HG03520 (cell line): ENCODE data around the gene CCDC40.
"Not testable (repeated sequence)": the region's sequence is repeated elsewhere in the genome, so short reads cannot be mapped to it uniquely, and the experiment has no call there.

Experiments used
- ATAC-seq: cut with Tn5 transposase; IDR thresholded peaks from one replicate; pipeline ENCODE4 v1.9.1; 2021; ENCODE audit warnings: mild to moderate bottlenecking, moderate library complexity; ENCODE audit not compliant: unreplicated experiment

CCDC40 gene

GRCh38 chr17:80071116-80071841, 34.8 kb downstream of the CCDC40 start:
- ATAC-seq = no peak

- ATAC-seq = no peak
Measured at GRCh38 chr17:80072410-80072809, 36.0 kb downstream of the CCDC40 start.

GRCh38 chr17:80080081-80080480, 43.6 kb downstream of the CCDC40 start:
- ATAC-seq = no peak

- no peak for ATAC-seq
Measured at GRCh38 chr17:80081596-80081995, 45.2 kb downstream of the CCDC40 start.

GRCh38 chr17:80082403-80083135, 46.1 kb downstream of the CCDC40 start:
- no peak for ATAC-seq

DNA sequence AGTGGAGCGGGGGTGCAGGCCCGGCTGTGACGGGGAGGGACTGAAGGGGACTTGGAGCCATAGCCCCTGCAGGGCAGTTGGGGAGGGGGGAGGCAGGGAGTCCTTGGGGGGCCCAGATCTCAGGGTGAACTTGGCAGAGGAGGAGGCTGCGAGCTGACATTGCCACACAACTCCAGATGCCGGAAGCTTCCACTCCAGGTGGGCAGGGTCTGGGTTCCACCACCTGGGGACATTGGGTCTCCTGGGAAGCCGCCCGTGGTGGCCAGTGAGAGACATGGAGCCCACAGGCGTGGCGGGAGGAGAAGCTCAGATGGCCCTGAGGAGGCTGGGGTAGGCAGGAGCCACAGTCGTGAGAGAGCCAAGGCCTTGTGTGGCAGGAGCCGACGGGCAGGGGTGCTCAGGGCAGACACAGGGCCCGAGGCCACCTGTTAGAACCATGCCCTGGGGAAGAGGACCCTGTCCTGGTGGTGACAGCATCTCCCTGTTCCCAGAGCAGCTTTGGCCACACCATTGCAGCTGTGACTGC, 46.8 kb downstream of the CCDC40 start:
- ATAC-seq = no peak

DNA sequence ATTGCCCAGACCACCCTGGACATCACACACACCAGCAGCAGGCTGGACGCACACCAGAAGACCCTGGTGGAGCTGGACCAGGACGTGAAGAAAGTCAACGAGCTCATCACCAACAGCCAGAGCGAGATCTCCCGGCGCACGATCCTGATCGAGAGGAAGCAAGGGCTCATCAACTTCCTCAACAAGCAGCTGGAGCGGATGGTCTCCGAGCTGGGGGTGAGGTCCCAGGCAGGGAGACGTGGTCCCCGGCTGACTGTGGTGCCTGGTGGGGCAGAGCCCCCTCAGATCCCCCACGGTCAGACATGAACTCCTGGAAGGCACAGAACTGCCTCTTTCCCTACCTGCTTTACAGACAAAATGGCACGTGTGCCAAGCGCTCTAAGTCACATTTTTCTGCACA, 48.3 kb downstream of the CCDC40 start:
- no peak for ATAC-seq

GRCh38 chr17:80086081-80086480, 49.6 kb downstream of the CCDC40 start:
- ATAC-seq = no peak

DNA sequence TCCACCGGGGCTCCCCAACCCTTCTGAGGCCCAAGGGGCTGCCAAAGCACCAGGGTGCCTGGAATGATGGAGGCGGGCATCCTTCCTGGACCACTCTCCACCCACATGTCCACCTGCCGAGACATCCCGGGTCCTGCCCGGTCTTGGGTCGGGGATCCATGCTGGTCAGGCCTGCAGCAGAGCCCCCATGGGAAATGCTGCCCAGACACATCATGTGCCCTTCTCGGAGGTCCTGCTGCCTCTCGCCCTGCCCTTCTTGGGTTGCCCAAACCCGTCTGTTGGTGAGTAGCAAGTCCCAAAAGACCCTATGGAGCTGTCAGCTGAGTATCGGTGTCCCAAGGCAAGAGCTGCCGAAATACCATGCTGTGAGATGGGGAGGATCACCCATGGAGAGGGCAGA, 50.2 kb downstream of the CCDC40 start:
- no peak for ATAC-seq

DNA sequence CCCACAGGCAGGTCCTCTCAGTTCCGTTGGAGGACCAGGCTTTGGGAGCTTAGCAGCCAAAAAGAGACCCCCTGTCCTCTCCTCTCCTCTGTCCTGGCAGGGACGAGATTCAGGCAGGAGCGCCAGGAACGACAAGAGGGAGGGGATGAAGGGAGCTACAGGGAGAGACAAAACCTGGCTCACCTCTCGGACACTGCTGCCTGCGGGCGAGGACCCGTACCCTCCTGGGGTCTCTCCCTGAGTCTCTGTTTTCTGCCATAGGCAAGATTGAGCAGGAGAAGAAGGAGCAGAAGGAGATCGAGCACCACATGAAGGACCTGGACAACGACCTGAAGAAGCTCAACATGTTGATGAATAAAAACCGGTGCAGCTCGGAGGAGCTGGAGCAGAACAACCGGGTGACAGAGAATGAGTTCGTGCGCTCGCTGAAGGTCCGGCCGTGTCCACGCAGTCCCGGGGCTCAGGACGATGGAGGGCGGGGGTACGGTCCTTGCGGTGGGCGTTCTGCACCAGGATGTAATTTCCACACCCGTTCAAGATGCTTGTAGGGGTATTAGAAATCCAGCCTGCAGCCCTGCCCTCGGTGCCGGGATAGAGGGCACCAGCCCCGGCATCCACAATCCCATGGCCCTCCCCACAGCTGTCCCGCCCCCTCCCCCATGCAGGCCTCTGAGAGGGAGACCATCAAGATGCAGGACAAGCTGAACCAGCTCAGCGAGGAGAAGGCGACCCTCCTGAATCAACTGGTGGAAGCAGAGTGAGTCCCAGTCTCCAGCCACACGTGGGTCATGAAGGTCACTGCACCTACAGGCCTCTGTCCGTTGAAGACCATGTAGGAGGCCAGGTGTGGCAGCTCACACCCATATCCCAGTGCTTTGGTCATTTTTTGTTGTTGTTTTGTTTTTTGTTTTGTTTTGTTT, 51.2 kb downstream of the CCDC40 start:
- ATAC-seq = no peak

- no peak for ATAC-seq
Measured at GRCh38 chr17:80089762-80090161, 53.3 kb downstream of the CCDC40 start.

DNA sequence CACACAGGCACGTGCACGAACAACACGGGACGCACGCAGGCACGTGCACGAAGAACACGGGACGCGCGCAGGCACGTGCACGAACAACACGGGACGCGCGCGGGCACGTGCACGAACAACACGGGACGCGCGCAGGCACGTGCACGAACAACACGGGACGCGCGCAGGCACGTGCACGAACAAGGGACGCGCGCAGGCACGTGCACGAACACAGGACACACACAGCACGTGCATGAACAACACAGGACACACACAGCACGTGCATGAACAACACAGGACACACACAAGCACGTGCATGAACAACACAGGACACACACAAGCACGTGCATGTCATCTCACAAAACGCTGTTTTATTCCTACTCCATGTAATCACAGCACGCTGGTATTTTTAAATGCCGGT, 53.7 kb downstream of the CCDC40 start:
- not testable (repeated sequence) for ATAC-seq

DNA sequence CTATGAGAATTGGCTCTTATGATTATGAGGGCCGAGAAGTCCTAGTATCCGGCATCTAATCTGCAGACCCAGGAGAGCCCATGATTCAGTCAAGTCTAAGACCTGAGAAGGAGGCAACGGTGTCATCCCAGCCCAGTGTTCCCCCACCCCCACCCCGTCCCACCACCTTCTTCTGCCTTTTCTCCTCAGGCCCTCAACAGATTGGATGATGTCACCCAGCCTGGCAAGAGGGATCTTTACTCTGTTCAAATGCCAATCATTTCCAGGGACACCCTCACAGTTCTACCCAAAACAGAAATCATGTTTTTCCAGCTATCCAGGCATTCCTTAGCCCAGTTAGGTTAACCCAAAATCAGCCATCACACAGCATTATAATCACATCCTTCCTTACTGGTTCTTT, 54.9 kb downstream of the CCDC40 start:
- ATAC-seq = no peak

DNA sequence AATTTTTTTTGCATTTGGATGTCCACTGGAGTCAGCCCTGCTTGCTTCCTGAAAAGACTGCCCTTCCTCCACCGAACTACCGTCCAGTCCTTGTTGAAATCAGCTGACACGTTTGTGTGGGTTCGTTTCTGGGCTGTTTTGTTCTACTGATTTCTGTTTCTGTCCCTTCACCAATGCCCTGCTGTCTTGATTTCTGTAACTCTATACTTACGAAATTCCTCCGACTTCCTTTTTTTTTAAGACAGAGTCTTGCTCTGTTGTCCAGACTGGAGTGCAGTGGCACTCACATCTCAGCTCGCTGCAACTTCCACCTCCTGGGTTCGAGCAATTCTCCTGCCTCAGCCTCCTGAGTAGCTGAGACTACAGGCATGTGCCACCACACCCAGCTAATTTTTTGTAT, 56.5 kb downstream of the CCDC40 start:
- no peak for ATAC-seq

- no peak for ATAC-seq
Measured at GRCh38 chr17:80095038-80095843, 58.8 kb downstream of the CCDC40 start.

DNA sequence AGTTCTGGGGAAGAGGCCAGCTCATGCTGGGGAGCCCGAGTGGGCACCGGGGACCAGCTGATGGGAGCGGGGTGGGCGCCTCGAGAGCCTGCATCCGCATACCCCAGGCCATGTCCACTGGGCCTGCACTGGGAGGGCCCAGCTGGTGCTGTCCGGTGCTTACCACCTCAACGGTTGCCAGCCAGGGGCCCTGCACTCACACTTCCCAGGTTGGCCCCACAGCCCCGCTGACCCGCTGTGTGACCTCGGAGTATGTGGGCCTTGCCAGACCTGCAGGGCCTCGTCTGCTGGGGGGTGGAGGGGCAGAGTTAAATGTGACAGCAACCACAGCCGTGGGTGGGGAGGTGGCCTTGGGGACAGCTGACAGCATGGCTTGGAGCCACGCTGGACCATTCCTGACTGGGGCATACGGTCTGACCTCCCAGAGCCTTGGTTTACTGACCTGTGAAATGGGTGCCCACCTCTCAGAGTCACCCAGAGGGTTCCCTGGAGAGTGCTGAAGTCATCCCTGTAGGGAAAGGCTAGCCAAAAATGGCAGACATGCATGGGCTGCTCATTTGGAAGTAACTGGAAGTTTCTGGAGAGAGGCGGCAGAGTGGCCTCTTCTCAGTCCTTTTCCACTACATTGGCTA, 59.5 kb downstream of the CCDC40 start:
- ATAC-seq = no peak

- ATAC-seq = no peak
Measured at GRCh38 chr17:80096561-80097021, 60.1 kb downstream of the CCDC40 start.

DNA sequence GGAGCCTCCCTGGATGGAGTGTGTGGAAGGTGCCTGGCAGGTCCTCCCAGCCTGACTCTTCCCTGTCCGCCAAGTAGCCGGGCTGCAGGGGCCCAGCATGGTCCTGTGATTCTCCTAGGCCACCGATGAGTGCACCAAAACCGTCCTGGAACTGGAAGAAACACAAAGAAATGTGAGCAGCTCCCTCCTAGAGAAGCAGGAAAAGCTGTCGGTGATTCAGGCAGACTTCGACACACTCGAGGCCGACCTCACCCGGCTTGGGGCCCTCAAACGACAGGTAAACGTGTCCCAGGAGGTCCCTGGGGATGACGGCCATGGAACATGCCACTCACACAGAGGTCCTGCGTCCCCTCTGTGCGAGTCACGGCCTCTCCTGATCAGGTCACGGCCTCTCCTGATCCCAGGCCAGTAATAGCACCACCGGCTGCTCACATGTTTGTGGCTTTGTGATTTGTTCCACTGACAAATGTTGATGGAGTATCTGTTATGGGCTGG, 60.7 kb downstream of the CCDC40 start:
- ATAC-seq = no peak

- ATAC-seq = no peak
Measured at GRCh38 chr17:80097844-80098691, 61.6 kb downstream of the CCDC40 start.
